MCF 10A (cell line): ENCODE data around the gene FBXO3. TPM values are rescaled to one million over a fixed set of nuclear protein-coding genes. Genes with fewer than 3 reads are reported as not detected.
A peak's percentile ranks its signal among the peaks of the same experiment; 100 is the strongest.

Source experiments
- BruUV-seq: library from RNA; stranded (reverse); fragments of 400-500 nt; replicated peaks from 2 replicates; lab custom pipeline; 2021; lab: Mats Ljungman, UMichigan
- CTCF ChIA-PET: fragments of 300-600 bp; sonication (Branson Sonifier 250); formaldehyde crosslinking; extraction: SDS; loops from one replicate; lab custom pipeline; 2021; ENCODE audit warnings: antibody characterized with exemption, inconsistent platforms; lab: Yijun Ruan, JAX
- POLR2A ChIA-PET: fragments of 300-600, 350-650 bp; sonication (Branson Sonifier 250); formaldehyde crosslinking; extraction: SDS; loops from one replicate; lab custom pipeline; 2020; ENCODE audit warnings: antibody characterized with exemption, inconsistent platforms; lab: Yijun Ruan, JAX
- DNase-seq: peaks from one replicate; pipeline ENCODE4 v3.0.0-alpha.2; 2018; ENCODE audit not compliant: unreplicated experiment
- H3K27ac Mint-ChIP-seq: one replicate; pipeline ENCODE4 v1.8.0; 2022; ENCODE audit warnings: mild to moderate bottlenecking, low read depth, mixed read lengths; ENCODE audit not compliant: unreplicated experiment
- H3K27me3 Mint-ChIP-seq: one replicate; pipeline ENCODE4 v1.8.0; 2022; ENCODE audit warnings: mixed read lengths; ENCODE audit not compliant: insufficient read depth, unreplicated experiment
- H3K36me3 Mint-ChIP-seq: one replicate; pipeline ENCODE4 v1.8.0; 2022; ENCODE audit warnings: mild to moderate bottlenecking, moderate library complexity, mixed read lengths; ENCODE audit not compliant: insufficient read depth, unreplicated experiment
- H3K4me1 Mint-ChIP-seq: one replicate; pipeline ENCODE4 v1.8.0; 2022; ENCODE audit warnings: mixed read lengths; ENCODE audit not compliant: insufficient read depth, unreplicated experiment
- H3K4me3 Mint-ChIP-seq: one replicate; pipeline ENCODE4 v1.8.0; 2022; ENCODE audit warnings: mild to moderate bottlenecking, moderate library complexity, mixed read lengths; ENCODE audit not compliant: unreplicated experiment
- H3K9me3 Mint-ChIP-seq: one replicate; pipeline ENCODE4 v1.8.0; 2022; ENCODE audit warnings: mixed read lengths; ENCODE audit not compliant: unreplicated experiment
- intact Hi-C: fragments of 100-400 bp; cut with micrococcal nuclease; formaldehyde crosslinking; loops from 2 replicates; pipeline ENCODE4 v1.14.1; 2022
- total RNA-seq: library from RNA; stranded (reverse); gene quantifications from 2 replicates; pipeline ENCODE4 v1.2.3, GENCODE V29; 2022
- TF ChIP-seq, protein P1 (sequence below): fragments of 200-600 bp; IDR thresholded peaks from one replicate; pipeline ENCODE4 v1.8.0; 2022; ENCODE audit warnings: antibody characterized with exemption, mild to moderate bottlenecking; ENCODE audit not compliant: unreplicated experiment

The FBXO3 gene
- total RNA-seq, 1 experiment from 2014 or later = 20.1 TPM

- H3K27ac Mint-ChIP-seq = peak overlapping the region; percentile 78
- no peaks in the 10 kb centered on the region for H3K9me3 Mint-ChIP-seq
- peaks cover 91% of the 10 kb centered on the region for H3K36me3 Mint-ChIP-seq
- peak; percentile 86 for DNase-seq
- TF ChIP-seq, protein P1, sequence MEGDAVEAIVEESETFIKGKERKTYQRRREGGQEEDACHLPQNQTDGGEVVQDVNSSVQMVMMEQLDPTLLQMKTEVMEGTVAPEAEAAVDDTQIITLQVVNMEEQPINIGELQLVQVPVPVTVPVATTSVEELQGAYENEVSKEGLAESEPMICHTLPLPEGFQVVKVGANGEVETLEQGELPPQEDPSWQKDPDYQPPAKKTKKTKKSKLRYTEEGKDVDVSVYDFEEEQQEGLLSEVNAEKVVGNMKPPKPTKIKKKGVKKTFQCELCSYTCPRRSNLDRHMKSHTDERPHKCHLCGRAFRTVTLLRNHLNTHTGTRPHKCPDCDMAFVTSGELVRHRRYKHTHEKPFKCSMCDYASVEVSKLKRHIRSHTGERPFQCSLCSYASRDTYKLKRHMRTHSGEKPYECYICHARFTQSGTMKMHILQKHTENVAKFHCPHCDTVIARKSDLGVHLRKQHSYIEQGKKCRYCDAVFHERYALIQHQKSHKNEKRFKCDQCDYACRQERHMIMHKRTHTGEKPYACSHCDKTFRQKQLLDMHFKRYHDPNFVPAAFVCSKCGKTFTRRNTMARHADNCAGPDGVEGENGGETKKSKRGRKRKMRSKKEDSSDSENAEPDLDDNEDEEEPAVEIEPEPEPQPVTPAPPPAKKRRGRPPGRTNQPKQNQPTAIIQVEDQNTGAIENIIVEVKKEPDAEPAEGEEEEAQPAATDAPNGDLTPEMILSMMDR = peak; percentile 45
- ChIA-PET CTCF (interaction anchor here (0.6 to 5.2 kb wide), 22 partner anchors 8 to 687 kb away, joined by 3 to 85 read pairs (median 5); partner anchors contain the start of genes C11orf91 and CD59), POLR2A (interaction anchor here (0.9 to 16.2 kb wide), 8 partner anchors 8 to 56 kb away, joined by 4 to 409 read pairs (median 12); partner anchors contain the start of genes C11orf91 and CD59)
- H3K27me3 Mint-ChIP-seq = no peaks in the 10 kb centered on the region
- H3K4me3 Mint-ChIP-seq = peak overlapping the region; percentile 53
- no TSS peak for BruUV-seq
- intact Hi-C loops = loop anchor here (1.0 to 2.0 kb wide), 3 partner anchors 20 to 113 kb away; partner anchors contain the start of gene CD59
- peaks cover 31% of the 10 kb centered on the region for H3K4me1 Mint-ChIP-seq
These were observed 58.1 kb downstream of the FBXO3 start for GRCh38 chr11:33716243-33716642.

DNA sequence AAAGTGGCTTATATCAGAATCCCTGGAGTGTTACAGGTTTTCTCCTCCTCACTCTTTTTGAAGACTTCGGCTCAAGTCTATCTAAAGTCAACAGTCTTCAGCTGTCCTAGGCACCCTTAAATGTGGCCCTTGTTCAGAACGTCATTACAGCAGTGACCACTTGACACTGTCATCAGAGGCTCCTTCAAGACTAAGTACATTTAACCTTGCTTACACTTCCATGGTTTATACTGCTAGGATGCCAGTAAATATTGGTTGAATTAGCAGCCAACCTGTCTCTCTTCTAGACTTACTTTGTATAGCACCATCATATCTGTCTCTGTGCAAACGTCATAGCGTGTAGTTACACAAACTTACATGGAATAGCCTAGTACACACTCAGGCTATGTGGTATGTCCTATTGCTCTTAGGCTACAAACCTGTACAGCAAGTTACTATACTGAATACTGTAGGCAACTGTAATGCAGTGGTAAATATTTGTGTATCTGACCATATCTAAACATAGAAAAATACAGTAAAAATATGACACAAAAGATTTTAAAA, 60.4 kb downstream of the FBXO3 start:
- TF ChIP-seq, protein P1 = no peak
- no TSS peak for BruUV-seq
- Mint-ChIP-seq H3K9me3 (no peaks in the 10 kb centered on the region), H3K27me3 (no peaks in the 10 kb centered on the region), H3K27ac (peak overlapping the region; percentile 42), H3K4me3 (no peak overlapping the region), H3K4me1 (peaks cover 21% of the 10 kb centered on the region), H3K36me3 (peaks cover 91% of the 10 kb centered on the region)
- CTCF ChIA-PET = interaction anchor here (0.7 to 5.2 kb wide), 9 partner anchors 10 to 341 kb away, joined by 3 to 85 read pairs (median 3); partner anchors contain the start of gene CD59
- DNase-seq = no peak
- POLR2A ChIA-PET = interaction anchor here (1.0 to 16.2 kb wide), 6 partner anchors 10 to 58 kb away, joined by 4 to 409 read pairs (median 22); partner anchors contain the start of genes C11orf91 and CD59
- intact Hi-C loops = no loop called here

GRCh38 chr11:33713151-33713855, 61.0 kb downstream of the FBXO3 start:
- no peak for DNase-seq
- ChIA-PET CTCF (interaction anchor here (0.6 to 4.6 kb wide), 5 partner anchors 24 to 197 kb away, joined by 3 to 85 read pairs (median 4); no protein-coding TSS in a partner anchor), POLR2A (interaction anchor here (0.5 to 16.2 kb wide), 5 partner anchors 9 to 95 kb away, joined by 3 to 409 read pairs (median 29); partner anchors contain the start of genes C11orf91 and CD59)
- Mint-ChIP-seq H3K27me3 (no peaks in the 10 kb centered on the region), H3K9me3 (no peaks in the 10 kb centered on the region), H3K4me3 (no peak overlapping the region), H3K27ac (no peak overlapping the region), H3K36me3 (peaks cover 91% of the 10 kb centered on the region), H3K4me1 (peaks cover 25% of the 10 kb centered on the region)
- no TSS peak for BruUV-seq
- TF ChIP-seq, protein P1 = no peak
- intact Hi-C loops = no loop called here

DNA sequence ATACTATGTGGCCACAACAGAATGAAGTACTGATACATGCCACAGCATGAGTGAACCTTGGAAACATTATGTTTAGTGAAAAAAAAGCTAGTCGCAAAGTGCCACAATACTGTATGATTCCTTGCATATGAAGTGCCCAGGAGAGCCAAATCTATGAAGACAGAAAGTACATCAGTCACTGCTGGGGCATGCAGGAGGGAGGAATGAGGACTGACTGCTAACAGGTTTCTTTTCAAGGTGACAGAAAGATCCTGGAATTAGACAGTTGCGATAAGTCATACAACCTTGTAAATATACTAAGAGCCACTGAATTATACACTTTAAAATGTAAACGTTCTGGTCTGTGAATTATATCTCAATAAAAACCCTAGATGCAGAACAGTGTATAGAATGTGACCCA, 61.9 kb downstream of the FBXO3 start:
- no TSS peak for BruUV-seq
- TF ChIP-seq, protein P1 = no peak
- POLR2A ChIA-PET = interaction anchor here (5.1 to 16.2 kb wide), 2 partner anchors 8 to 26 kb away, joined by 67 to 409 read pairs; partner anchors contain the start of genes C11orf91 and CD59
- no peaks in the 10 kb centered on the region for H3K27me3 Mint-ChIP-seq
- peaks cover 91% of the 10 kb centered on the region for H3K36me3 Mint-ChIP-seq
- H3K4me1 Mint-ChIP-seq = peaks cover 23% of the 10 kb centered on the region
- CTCF ChIA-PET = interaction anchor here (1.7 kb wide), 1 partner anchor 96 kb away, joined by 4 read pairs; no protein-coding TSS in a partner anchor
- intact Hi-C loops = no loop called here
- H3K4me3 Mint-ChIP-seq = no peak overlapping the region
- no peaks in the 10 kb centered on the region for H3K9me3 Mint-ChIP-seq
- no peak for DNase-seq
- no peak overlapping the region for H3K27ac Mint-ChIP-seq
